ENCODE results near the gene LRP2. TPM values are rescaled to one million over a fixed set of nuclear protein-coding genes. Genes with fewer than 3 reads are reported as not detected.

LRP2 gene
- total and polyA plus RNA-seq, 10 of the 15 experiments (the other 5 are each of a cell fraction or from before 2014, with no cell fraction given): 0.01 to 0.19 (median 0.06) TPM; not detected in 5

- TF ChIP-seq, protein P1, sequence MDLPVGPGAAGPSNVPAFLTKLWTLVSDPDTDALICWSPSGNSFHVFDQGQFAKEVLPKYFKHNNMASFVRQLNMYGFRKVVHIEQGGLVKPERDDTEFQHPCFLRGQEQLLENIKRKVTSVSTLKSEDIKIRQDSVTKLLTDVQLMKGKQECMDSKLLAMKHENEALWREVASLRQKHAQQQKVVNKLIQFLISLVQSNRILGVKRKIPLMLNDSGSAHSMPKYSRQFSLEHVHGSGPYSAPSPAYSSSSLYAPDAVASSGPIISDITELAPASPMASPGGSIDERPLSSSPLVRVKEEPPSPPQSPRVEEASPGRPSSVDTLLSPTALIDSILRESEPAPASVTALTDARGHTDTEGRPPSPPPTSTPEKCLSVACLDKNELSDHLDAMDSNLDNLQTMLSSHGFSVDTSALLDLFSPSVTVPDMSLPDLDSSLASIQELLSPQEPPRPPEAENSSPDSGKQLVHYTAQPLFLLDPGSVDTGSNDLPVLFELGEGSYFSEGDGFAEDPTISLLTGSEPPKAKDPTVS (IDR thresholded peaks at IDR 0.05; ENCODE audit: low read depth, low read length): no peak
- TF ChIP-seq ESRRA (IDR thresholded peaks at IDR 0.05; ENCODE audit: low read length) (no peak), FOXM1 (IDR thresholded peaks at IDR 0.05; ENCODE audit: low read depth, low read length) (no peak), HDGF (IDR thresholded peaks at IDR 0.05) (no peak)
- TF ChIP-seq, protein P2, sequence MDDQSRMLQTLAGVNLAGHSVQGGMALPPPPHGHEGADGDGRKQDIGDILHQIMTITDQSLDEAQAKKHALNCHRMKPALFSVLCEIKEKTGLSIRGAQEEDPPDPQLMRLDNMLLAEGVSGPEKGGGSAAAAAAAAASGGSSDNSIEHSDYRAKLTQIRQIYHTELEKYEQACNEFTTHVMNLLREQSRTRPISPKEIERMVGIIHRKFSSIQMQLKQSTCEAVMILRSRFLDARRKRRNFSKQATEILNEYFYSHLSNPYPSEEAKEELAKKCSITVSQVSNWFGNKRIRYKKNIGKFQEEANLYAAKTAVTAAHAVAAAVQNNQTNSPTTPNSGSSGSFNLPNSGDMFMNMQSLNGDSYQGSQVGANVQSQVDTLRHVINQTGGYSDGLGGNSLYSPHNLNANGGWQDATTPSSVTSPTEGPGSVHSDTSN (IDR thresholded peaks at IDR 0.05; ENCODE audit: insufficient replicate concordance, low read depth, low read length): no peak
These were observed 136.4 kb downstream of the LRP2 start (continued) for GRCh38 chr2:169225906-169226305.

GRCh38 chr2:169225233-169225750, 137.0 kb downstream of the LRP2 start:
- Histone ChIP-seq H3K4me2 (ENCODE audit: control insufficient read depth, insufficient read depth) (no peak overlapping the region), H3K36me3 (ENCODE audit: control insufficient read depth in 2 of 2, insufficient read depth in 2 of 2, low read length in 1 of 2) (no peaks in the 10 kb centered on the region), H3K27ac (ENCODE audit: control insufficient read depth, insufficient read depth) (no peak overlapping the region), H3K4me3 (no peak overlapping the region), H3K79me2 (ENCODE audit: control insufficient read depth, insufficient read depth, low read length) (no peaks in the 10 kb centered on the region), H3K9ac (ENCODE audit: control insufficient read depth, insufficient read depth, low read length) (no peak overlapping the region), H2AFZ (ENCODE audit: control insufficient read depth, low read depth, low read length) (no peak overlapping the region), H3K4me1 (ENCODE audit: control insufficient read depth, insufficient read depth, low read length) (no peaks in the 10 kb centered on the region), H3K27me3 (replicated peaks in 1 of 2; ENCODE audit: control insufficient read depth in 2 of 2, insufficient read depth in 2 of 2, low read length in 1 of 2) (no peaks in the 10 kb centered on the region; a peak in 1 of 4 replicates), H4K20me1 (ENCODE audit: control insufficient read depth, insufficient read depth) (no peaks in the 10 kb centered on the region), H3K9me3 (replicated peaks; ENCODE audit: control insufficient read depth, insufficient read depth, low read length) (no peaks in the 10 kb centered on the region)
- no peak for ATAC-seq
- in situ Hi-C loops (cut with MboI): no loop called here
- ChIA-PET CTCF (no interaction called here), SMC1A (ENCODE audit: uncharacterized antibody, unreplicated experiment) (no interaction called here), POLR2A (no interaction called here), RAD21 (ENCODE audit: unreplicated experiment) (no interaction called here)
- FAIRE-seq: no peak
- BruUV-seq (replicated peaks): no TSS peak
- WGBS (ENCODE audit: insufficient coverage, insufficient replicate concordance, low lambda C conversion rate, missing lambda C conversion rate): 3% methylated on average over 2 of the region's 2 CpGs
- intact Hi-C loops (cut with micrococcal nuclease; ENCODE audit: unreplicated experiment): loop anchor here (10.0 kb wide), 1 partner anchor 260 kb away; no protein-coding TSS in a partner anchor
- DNase-seq (ENCODE audit: low read depth, low spot score): no peak
- no peak for TF ChIP-seq MXI1 (IDR thresholded peaks at IDR 0.05; ENCODE audit: low read depth, low read length)
- TF ChIP-seq CREM (IDR thresholded peaks at IDR 0.05; ENCODE audit: low read depth): no peak
- TF ChIP-seq, protein P3, sequence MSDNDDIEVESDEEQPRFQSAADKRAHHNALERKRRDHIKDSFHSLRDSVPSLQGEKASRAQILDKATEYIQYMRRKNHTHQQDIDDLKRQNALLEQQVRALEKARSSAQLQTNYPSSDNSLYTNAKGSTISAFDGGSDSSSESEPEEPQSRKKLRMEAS (IDR thresholded peaks at IDR 0.05; ENCODE audit: low read depth, low read length): no peak
- TF ChIP-seq, protein P1 (IDR thresholded peaks at IDR 0.05; ENCODE audit: low read depth, low read length): no peak
- TF ChIP-seq, protein P4, sequence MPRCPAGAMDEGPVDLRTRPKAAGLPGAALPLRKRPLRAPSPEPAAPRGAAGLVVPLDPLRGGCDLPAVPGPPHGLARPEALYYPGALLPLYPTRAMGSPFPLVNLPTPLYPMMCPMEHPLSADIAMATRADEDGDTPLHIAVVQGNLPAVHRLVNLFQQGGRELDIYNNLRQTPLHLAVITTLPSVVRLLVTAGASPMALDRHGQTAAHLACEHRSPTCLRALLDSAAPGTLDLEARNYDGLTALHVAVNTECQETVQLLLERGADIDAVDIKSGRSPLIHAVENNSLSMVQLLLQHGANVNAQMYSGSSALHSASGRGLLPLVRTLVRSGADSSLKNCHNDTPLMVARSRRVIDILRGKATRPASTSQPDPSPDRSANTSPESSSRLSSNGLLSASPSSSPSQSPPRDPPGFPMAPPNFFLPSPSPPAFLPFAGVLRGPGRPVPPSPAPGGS (IDR thresholded peaks at IDR 0.05; ENCODE audit: borderline replicate concordance, insufficient read depth, low read depth, low read length, poor library complexity, severe bottlenecking): no peak
- no peak for TF ChIP-seq SMARCA5 (IDR thresholded peaks at IDR 0.05)
- TF ChIP-seq E2F4 (IDR thresholded peaks at IDR 0.05; ENCODE audit: low read depth, low read length): no peak

All from GM12878 (cell line).